ENCODE data around the gene COL6A5.

- TF ChIP-seq CTCF (IDR thresholded peaks at IDR 0.05): no peak
- TF ChIP-seq POLR2A (IDR thresholded peaks at IDR 0.05): no peak
Observed at GRCh38 chr3:130412991-130413560, 67.6 kb downstream of the COL6A5 start.
